A673 (cell line): ENCODE results near the gene ARMH2. TPM values are rescaled to one million over a fixed set of nuclear protein-coding genes. Genes with fewer than 3 reads are reported as not detected.
"Not testable (repeated sequence)": the region's sequence is repeated elsewhere in the genome, so short reads cannot be mapped to it uniquely, and the experiment has no call there.

Experiments
- BruUV-seq: library from RNA; stranded (reverse); fragments of 400-500 nt; replicated peaks from 2 replicates; lab custom pipeline; 2021; lab: Mats Ljungman, UMichigan
- CTCF ChIA-PET: fragments of 300-600 bp; sonication (Branson Sonifier 250); formaldehyde crosslinking; loops from one replicate; lab custom pipeline; 2022; ENCODE audit warnings: antibody characterized with exemption; lab: Charles Lee
- POLR2A ChIA-PET: fragments of 300-600 bp; sonication (Branson Sonifier 250); formaldehyde crosslinking; loops from one replicate; lab custom pipeline; 2022; ENCODE audit warnings: antibody characterized with exemption; ENCODE audit not compliant: low non-redundant PET; lab: Charles Lee
- DNase-seq: peaks from one replicate; pipeline ENCODE4 v3.0.0-alpha.2; 2015; ENCODE audit warnings: low spot score
- H3K27ac ChIP-seq: fragments of 200-600 bp; sonication (generic); 2 replicates; pipeline ENCODE4 v1.5.1; 2016; ENCODE audit warnings: mixed run types, low read depth, mild to moderate bottlenecking, mixed read lengths, antibody characterized with exemption, low read length; ENCODE audit not compliant: poor library complexity, severe bottlenecking
- H3K27me3 ChIP-seq: fragments of 200-600 bp; sonication (generic); replicated peaks from 2 replicates; pipeline ENCODE4 v1.6.1; 2017; ENCODE audit warnings: mixed run types, low read depth, mild to moderate bottlenecking, mixed read lengths, antibody characterized with exemption, low read length; ENCODE audit not compliant: insufficient read depth, poor library complexity
- H3K36me3 ChIP-seq: fragments of 200-600 bp; sonication (generic); 2 replicates; pipeline ENCODE4 v1.6.1; 2016; ENCODE audit warnings: mixed run types, mild to moderate bottlenecking, mixed read lengths, antibody characterized with exemption, low read length; ENCODE audit not compliant: insufficient read depth, poor library complexity, severe bottlenecking
- H3K4me1 ChIP-seq: fragments of 200-600 bp; sonication (generic); 2 replicates; pipeline ENCODE4 v1.6.1; 2017; ENCODE audit warnings: mixed run types, mild to moderate bottlenecking, mixed read lengths, antibody characterized with exemption, low read length; ENCODE audit not compliant: insufficient read depth, poor library complexity, severe bottlenecking
- H3K4me3 ChIP-seq: fragments of 200-600 bp; sonication (generic); 2 replicates; pipeline ENCODE4 v1.5.1; 2016; ENCODE audit warnings: low read depth, mixed run types, mild to moderate bottlenecking, mixed read lengths, low read length; ENCODE audit not compliant: poor library complexity, severe bottlenecking
- H3K9me3 ChIP-seq: fragments of 200-600 bp; sonication (generic); 2 replicates; pipeline ENCODE4 v1.6.1; 2016; ENCODE audit warnings: mixed run types, low read depth, mild to moderate bottlenecking, mixed read lengths, antibody characterized with exemption, low read length; ENCODE audit not compliant: poor library complexity, severe bottlenecking
- CTCF ChIP-seq: fragments of 300-800, 200-600 bp; sonication (generic); conservative IDR thresholded peaks from 2 replicates; pipeline ENCODE4 v1.5.1; 2017; ENCODE audit warnings: low read depth, mild to moderate bottlenecking, antibody characterized with exemption, low read length, moderate library complexity, mixed read lengths
- EZH2 ChIP-seq: fragments of 200-600 bp; sonication (generic); IDR thresholded peaks from 2 replicates; pipeline ENCODE4 v1.6.1; 2017; ENCODE audit warnings: borderline replicate concordance, low read depth, mild to moderate bottlenecking, mixed read lengths, antibody characterized with exemption, low read length; ENCODE audit not compliant: poor library complexity, severe bottlenecking
- intact Hi-C: fragments of 100-400 bp; cut with micrococcal nuclease; formaldehyde crosslinking; loops from one replicate; pipeline ENCODE4 v1.10.0; 2022; ENCODE audit not compliant: unreplicated experiment
- total RNA-seq: library from RNA; stranded (reverse); gene quantifications from 2 replicates; pipeline ENCODE4 v1.2.3, GENCODE V29; 2021

The ARMH2 gene
- total RNA-seq, 1 experiment from 2014 or later, result not detected

- TF ChIP-seq CTCF (no peak), EZH2 (no peak)
- Histone ChIP-seq H3K27me3 (no peaks in the 10 kb centered on the region), H3K27ac (no peak overlapping the region), H3K4me1 (no peaks in the 10 kb centered on the region), H3K9me3 (no peaks in the 10 kb centered on the region), H3K36me3 (no peaks in the 10 kb centered on the region), H3K4me3 (no peak overlapping the region)
- ChIA-PET POLR2A (no interaction called here), CTCF (no interaction called here)
- no peak for DNase-seq
- intact Hi-C loops, result no loop called here
- no TSS peak for BruUV-seq
Observed at GRCh38 chr6:24753545-24753944, 45.2 kb downstream of the ARMH2 start.

GRCh38 chr6:24752917-24753492, 45.7 kb downstream of the ARMH2 start:
- POLR2A ChIA-PET, result no interaction called here
- no TSS peak for BruUV-seq
- H3K4me3 ChIP-seq, result no peak overlapping the region

GRCh38 chr6:24752503-24752902, 46.2 kb downstream of the ARMH2 start:
- Histone ChIP-seq H3K4me1 (no peaks in the 10 kb centered on the region), H3K27ac (no peak overlapping the region), H3K9me3 (no peaks in the 10 kb centered on the region), H3K4me3 (no peak overlapping the region), H3K27me3 (no peaks in the 10 kb centered on the region), H3K36me3 (no peaks in the 10 kb centered on the region)
- intact Hi-C loops, result no loop called here
- no TSS peak for BruUV-seq
- POLR2A ChIA-PET, result no interaction called here
- TF ChIP-seq EZH2 (no peak), CTCF (no peak)
- no peak for DNase-seq
- CTCF ChIA-PET, result no interaction called here

More at GRCh38 chr6:24752917-24753492, 45.7 kb downstream of the ARMH2 start:
- no peaks in the 10 kb centered on the region for H3K4me1 ChIP-seq
- DNase-seq, result no peak
- no peaks in the 10 kb centered on the region for H3K9me3 ChIP-seq
- CTCF ChIA-PET, result no interaction called here
- intact Hi-C loops, result no loop called here
- H3K27me3 ChIP-seq, result no peaks in the 10 kb centered on the region
- H3K36me3 ChIP-seq, result no peaks in the 10 kb centered on the region
- no peak overlapping the region for H3K27ac ChIP-seq
- TF ChIP-seq CTCF (no peak), EZH2 (no peak)

GRCh38 chr6:24750878-24751277, 47.8 kb downstream of the ARMH2 start:
- POLR2A ChIA-PET, DNase-seq, H3K36me3 ChIP-seq, H3K4me1 ChIP-seq, H3K27me3 ChIP-seq, H3K9me3 ChIP-seq, BruUV-seq, H3K27ac ChIP-seq, intact Hi-C loops, H3K4me3 ChIP-seq, CTCF ChIA-PET: not testable (repeated sequence)
